ENCODE results near the gene C17orf107.
"Not testable (repeated sequence)": the region's sequence is repeated elsewhere in the genome, so short reads cannot be mapped to it uniquely, and the experiment has no call there.

C17orf107 gene

DNA sequence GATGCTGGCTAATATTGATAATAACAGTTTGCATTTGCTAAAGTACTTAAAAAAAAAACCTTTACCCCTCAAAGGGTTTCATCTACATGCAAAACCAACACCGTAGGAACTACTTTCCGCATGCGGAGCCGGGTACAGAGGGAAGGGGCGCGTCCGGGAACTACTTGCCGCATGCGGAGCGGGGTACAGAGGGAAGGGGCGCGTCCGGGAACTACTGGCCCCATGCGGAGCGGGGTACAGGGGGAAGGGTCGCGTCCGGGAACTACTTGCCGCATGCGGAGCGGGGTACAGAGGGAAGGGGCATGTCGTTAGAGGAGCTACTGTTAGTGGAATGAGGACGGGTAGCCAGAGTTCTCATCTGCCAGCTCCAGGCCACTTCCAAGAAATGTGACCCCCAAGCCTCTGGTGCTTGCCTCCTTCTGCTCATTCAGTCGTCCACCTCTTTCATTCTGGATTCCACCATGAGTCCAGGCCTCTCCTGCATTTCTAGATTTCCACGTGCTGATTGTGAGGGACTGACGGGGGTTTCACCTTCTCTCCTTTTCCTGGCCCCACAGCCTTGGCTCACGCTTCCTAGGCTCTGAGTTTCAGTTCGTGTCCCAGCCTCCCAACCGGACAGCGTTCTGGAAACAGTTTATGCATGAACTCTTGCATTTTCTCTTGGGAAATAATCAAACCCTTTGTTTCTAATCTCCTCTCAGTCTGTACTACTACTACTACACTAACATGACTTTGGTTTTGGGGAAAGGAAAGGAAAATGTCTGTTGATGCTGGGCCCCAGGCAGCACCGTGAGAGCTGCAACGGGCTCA, 39.3 kb upstream of the C17orf107 start:
- no peak for TF ChIP-seq JUND (IDR thresholded peaks at IDR 0.05; ENCODE audit: low read depth)
- in situ Hi-C loops (cut with HindIII; ENCODE audit: low pct_unique_long_range_greater_than_20kb, low sequenced_read_pairs): no loop called here
- no peak for DNase-seq (ENCODE audit: low read depth in 1 of 2, low spot score in 1 of 2)

DNA sequence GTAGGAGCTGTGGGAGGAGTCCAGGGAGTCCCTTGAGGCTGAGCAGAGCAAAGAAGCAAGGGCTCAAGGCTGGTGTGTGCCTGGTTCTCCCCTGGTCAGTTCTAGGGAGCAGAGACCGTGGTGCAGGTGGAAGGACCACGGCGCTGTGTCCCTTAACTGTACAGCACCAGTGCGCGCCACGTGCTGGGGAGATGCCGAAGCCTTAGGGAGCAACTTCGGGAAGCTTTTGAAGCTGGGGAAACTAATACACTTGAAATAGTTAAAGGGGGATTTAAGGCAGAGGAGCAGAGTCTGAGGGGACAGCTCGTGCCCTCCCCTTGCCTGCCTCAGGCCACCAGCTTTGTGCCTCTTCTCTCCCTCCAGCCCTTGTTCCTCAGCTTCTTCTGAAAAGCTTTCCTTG, 38.7 kb upstream of the C17orf107 start:
- TF ChIP-seq JUND (IDR thresholded peaks at IDR 0.05; ENCODE audit: low read depth): no peak
- in situ Hi-C loops (cut with HindIII; ENCODE audit: low pct_unique_long_range_greater_than_20kb, low sequenced_read_pairs): no loop called here
- no peak for DNase-seq (ENCODE audit: low read depth in 1 of 2, low spot score in 1 of 2)

DNA sequence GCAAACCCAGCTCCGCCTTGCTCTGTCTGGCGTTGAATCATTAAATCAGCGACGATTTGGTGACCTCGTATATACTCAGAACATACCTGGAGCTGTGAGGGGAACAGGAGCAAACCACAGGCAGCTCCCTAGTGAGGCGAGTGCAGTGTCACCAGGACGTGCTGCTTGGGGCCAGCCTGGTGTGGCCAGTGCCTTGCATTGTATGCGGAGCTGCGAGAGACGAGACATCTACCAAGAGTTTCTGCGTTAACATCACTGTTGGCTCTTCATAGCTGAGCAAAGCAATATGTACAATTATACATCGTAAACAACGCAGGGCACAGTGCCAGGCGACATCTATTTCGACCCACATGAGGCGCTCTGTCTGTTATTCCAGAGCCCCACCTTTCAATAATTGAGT, 38.3 kb upstream of the C17orf107 start:
- TF ChIP-seq JUND (IDR thresholded peaks at IDR 0.05; ENCODE audit: low read depth): no peak
- no peak for DNase-seq (ENCODE audit: low read depth in 1 of 2, low spot score in 1 of 2)
- in situ Hi-C loops (cut with HindIII; ENCODE audit: low pct_unique_long_range_greater_than_20kb, low sequenced_read_pairs): no loop called here

DNA sequence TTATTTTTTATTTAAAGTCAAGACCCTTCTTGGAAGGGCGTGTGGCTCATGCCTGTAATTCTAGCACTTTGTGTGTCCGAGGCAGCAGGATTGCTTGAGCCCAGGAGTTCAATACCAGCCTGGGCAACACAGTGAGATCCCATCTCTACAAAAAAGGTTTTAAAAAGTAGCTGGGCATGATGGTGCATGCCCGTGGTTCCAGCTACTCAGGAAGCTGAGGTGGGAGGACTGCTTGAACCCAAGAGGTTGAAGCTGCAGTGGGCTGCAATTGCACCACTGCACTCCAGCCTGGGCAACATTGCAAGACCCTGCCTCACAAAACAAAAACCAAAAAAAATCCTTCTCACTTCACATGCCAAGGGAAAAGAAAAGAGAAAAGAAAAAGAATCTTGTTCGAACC, 36.6 kb upstream of the C17orf107 start:
- in situ Hi-C loops (cut with HindIII; ENCODE audit: low pct_unique_long_range_greater_than_20kb, low sequenced_read_pairs): no loop called here
- no peak for TF ChIP-seq JUND (IDR thresholded peaks at IDR 0.05; ENCODE audit: low read depth)

DNA sequence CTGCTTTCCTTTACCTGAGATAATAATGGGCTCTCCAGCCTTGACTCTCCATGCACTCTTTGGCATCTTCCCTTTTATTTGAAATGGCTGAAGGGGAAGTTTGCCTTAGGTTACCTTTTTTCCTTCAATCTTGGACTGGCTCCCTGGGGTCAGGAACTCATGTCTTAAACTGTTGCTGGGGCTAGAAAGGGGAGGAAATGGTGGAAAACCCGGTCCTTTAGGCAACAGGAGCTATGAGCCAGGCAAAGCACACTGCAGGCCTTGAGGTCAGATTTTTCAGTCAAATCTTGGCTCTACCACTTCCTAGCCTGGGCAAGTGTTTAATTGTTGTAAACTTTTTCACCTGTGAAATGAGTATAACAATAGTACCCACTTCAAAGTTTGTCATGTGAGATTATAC, 36.0 kb upstream of the C17orf107 start:
- no peak for DNase-seq (ENCODE audit: low read depth in 1 of 2, low spot score in 1 of 2)
- TF ChIP-seq JUND (IDR thresholded peaks at IDR 0.05; ENCODE audit: low read depth): no peak
- in situ Hi-C loops (cut with HindIII; ENCODE audit: low pct_unique_long_range_greater_than_20kb, low sequenced_read_pairs): no loop called here

More for the DNA sequence above, 36.6 kb upstream of the C17orf107 start:
- no peak for DNase-seq (ENCODE audit: low read depth in 1 of 2, low spot score in 1 of 2)

DNA sequence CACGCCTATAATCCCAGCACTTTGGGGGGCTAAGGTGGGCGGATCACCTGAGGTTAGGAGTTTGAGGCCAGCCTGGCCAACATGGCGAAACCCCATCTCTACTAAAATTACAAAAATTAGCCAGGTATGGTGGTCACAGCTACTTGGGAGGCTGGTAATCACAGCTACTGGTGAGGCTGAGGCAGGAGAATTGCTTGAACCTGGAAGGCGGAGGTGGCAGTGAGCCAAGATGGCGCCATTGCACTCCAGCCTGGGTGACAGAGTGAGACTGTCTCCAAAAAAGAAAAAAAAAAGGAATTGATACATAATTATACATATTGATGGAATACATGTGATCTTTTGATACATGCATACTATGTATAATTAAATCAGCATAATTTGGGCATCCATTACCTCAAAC, 31.8 kb upstream of the C17orf107 start:
- DNase-seq (ENCODE audit: low read depth in 1 of 2, low spot score in 1 of 2); in situ Hi-C loops (cut with HindIII; ENCODE audit: low pct_unique_long_range_greater_than_20kb, low sequenced_read_pairs): not testable (repeated sequence)

DNA sequence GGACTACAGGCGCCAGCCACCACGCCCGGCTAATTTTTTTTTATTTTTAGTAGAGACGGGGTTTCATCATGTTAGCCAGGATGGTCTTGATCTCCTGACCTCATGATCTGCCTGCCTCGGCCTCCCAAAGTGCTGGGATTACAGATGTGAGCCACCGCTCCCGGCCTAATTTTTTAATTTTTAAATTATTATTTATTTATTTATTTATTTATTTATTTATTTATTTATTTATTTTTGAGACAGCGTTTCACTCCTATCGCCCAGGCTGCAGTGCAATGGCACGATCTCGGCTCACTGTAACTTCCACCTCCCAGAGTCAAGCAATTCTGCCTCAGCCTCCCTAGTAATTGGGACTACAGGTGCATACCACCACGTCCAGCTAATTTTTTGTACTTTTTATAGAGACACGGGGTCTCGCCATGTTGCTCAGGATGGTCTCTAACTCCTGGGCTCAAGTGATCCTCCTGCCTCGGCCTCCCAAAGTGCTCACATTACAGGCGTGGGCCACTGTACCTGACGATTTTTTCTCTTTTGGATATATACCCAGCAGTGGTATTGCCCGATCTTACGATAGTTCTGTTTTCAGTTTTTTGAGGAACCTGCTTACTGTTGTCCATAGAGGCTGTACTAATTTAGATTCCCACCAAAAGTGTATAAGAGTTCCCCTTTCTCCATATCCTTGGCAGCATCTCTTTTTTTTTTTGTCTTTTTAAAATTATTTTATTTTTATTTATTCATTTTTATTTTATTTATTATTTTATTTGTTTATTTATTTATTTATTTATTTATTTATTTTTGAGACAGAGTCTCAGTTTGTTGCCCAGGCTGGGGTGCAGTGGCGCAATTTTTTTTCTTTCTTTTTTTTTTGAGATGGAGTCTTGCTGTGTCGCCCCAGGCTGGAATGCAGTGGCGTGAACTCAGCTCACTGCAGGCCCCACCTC, 30.0 kb upstream of the C17orf107 start:
- DNase-seq (ENCODE audit: low read depth in 1 of 2, low spot score in 1 of 2); in situ Hi-C loops (cut with HindIII; ENCODE audit: low pct_unique_long_range_greater_than_20kb, low sequenced_read_pairs): not testable (repeated sequence)

DNA sequence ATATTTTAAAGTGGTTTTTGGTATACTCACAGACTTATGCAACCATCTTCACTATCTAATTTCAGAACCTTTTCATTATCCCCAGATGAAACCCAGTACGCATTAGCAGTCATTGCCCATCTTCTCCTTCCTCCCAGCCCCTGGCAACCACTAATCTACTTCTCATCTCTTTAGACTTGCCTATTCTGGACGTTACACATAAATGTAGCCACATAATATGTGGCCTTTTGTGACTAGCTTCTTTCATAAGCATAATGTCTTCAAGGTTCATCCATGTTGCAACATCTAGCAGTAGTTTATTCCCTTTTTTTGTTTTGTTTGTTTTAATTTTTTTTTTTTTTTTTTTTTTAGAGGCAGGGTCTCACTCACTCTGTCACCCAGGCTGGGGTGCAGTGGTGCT, 28.5 kb upstream of the C17orf107 start:
- no peak for DNase-seq (ENCODE audit: low read depth in 1 of 2, low spot score in 1 of 2)
- in situ Hi-C loops (cut with HindIII; ENCODE audit: low pct_unique_long_range_greater_than_20kb, low sequenced_read_pairs): no loop called here
- no peak for TF ChIP-seq JUND (IDR thresholded peaks at IDR 0.05; ENCODE audit: low read depth)

DNA sequence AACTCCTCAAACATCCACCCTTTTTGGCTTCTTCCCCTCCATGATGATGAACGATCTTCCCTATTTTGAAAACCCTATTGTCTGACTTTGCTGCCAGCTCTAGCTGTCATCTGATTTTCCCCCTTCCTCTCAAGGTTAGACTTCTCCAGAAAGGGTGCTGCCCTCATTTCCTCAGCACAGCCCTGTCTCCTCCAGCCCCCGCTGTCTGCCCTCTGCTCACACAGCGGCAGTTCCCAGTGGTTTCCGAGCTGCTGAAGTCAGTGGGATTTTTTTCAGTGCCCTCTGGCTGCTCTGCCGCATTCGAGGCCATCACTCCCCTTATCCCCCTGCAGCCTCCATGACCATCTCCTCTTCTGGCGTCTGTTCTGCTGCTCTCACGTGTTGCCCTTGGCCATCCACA, 26.6 kb upstream of the C17orf107 start:
- no peak for DNase-seq (ENCODE audit: low read depth in 1 of 2, low spot score in 1 of 2)
- in situ Hi-C loops (cut with HindIII; ENCODE audit: low pct_unique_long_range_greater_than_20kb, low sequenced_read_pairs): no loop called here
- TF ChIP-seq JUND (IDR thresholded peaks at IDR 0.05; ENCODE audit: low read depth): no peak

DNA sequence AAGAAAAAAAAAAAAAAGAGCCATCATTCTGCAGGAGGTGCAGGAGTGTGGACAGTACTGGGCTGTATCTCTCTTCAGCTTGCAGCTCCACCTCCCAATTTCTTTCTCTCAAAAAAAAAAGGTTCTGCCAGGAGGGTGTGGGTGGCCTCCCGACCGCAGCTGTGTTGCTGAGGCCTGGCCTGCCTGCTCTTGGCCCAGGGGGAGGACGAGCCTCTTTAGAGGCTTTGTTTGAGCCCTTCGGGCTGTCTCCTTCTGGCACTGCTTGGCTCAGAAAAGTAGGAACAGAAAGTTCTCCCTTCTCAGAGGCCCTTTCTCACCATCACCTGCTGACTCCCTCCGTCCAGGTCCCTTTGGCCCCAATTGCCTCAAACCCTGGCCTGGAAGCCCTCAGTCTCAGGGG, 22.2 kb upstream of the C17orf107 start:
- no peak for DNase-seq (ENCODE audit: low read depth in 1 of 2, low spot score in 1 of 2)
- TF ChIP-seq JUND (IDR thresholded peaks at IDR 0.05; ENCODE audit: low read depth): no peak
- in situ Hi-C loops (cut with HindIII; ENCODE audit: low pct_unique_long_range_greater_than_20kb, low sequenced_read_pairs): no loop called here

DNA sequence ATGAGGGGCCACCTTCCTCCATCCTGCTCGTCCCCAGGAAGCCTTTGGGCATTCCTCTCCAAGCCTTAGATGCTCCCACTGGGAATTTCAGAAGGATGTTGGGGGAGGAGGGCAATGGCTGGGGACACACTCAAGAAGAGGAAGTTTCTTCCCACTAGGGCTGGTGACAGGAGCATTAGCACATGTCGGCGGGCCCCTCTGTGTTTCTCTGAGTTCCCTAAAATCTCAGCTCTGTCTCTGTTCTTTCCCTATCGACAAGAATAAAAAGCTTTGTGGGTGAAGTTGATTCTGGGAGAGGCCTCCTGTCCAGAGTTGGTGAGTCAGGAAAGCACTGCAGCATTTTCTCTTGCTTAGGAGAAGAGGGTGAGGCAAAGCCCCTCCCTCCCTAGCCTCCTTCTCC, 19.7 kb upstream of the C17orf107 start:
- TF ChIP-seq JUND (IDR thresholded peaks at IDR 0.05; ENCODE audit: low read depth): no peak
- in situ Hi-C loops (cut with HindIII; ENCODE audit: low pct_unique_long_range_greater_than_20kb, low sequenced_read_pairs): no loop called here
- DNase-seq (ENCODE audit: low read depth in 1 of 2, low spot score in 1 of 2): no peak

DNA sequence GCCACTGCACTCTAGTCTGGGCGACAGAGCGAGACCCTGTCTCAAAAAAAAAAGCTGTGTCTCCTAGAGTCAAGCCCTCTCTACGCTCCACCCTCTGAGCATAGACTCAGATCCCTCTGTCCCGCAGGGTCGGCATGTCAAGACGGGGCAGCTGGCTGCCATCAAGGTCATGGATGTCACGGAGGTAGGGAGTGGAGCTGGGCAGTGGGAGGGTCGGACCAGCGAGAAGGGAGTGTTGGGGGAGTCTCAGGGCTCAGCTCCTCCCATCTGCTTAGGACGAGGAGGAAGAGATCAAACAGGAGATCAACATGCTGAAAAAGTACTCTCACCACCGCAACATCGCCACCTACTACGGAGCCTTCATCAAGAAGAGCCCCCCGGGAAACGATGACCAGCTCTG, 18.5 kb upstream of the C17orf107 start:
- no peak for TF ChIP-seq JUND (IDR thresholded peaks at IDR 0.05; ENCODE audit: low read depth)
- DNase-seq (ENCODE audit: low read depth in 1 of 2, low spot score in 1 of 2): no peak
- in situ Hi-C loops (cut with HindIII; ENCODE audit: low pct_unique_long_range_greater_than_20kb, low sequenced_read_pairs): no loop called here
